H1 (cell line): Measurements from ENCODE around the gene FOXE1. TPM values are rescaled to one million over a fixed set of nuclear protein-coding genes. Genes with fewer than 3 reads are reported as not detected.

Experiments used
- CTCF ChIA-PET: fragments of 300-600 bp; sonication (Branson Sonifier 250); formaldehyde crosslinking; loops from one replicate; lab custom pipeline; 2021; ENCODE audit not compliant: partially characterized antibody; lab: Charles Lee
- POLR2A ChIA-PET: fragments of 300-600 bp; sonication (Branson Sonifier 250); formaldehyde crosslinking; loops from one replicate; lab custom pipeline; 2021; ENCODE audit warnings: inconsistent platforms; ENCODE audit not compliant: partially characterized antibody; lab: Charles Lee
- DNase-seq, 2 experiments: peaks; one replicate each; pipeline versions ENCODE4 v3.0.0 to v3.0.0-alpha.2; 2010 to 2022; ENCODE audit warnings: low spot score in 2 of 2, low read depth in 1 of 2, mixed read lengths in 1 of 2
- FAIRE-seq: peaks from 2 replicates; lab custom pipeline; 2011; peaks lifted over from hg19 to GRCh38; lab: Jason Lieb, UNC
- H2AFZ ChIP-seq: 2 replicates; pipeline ENCODE4 v1.8.1; 2012; ENCODE audit warnings: low read length, inconsistent platforms
- H2AK5ac ChIP-seq: 2 replicates; pipeline ENCODE4 v1.6.1; 2013; ENCODE audit warnings: low read depth, low read length
- H2BK120ac ChIP-seq: replicated peaks from 2 replicates; pipeline ENCODE3; 2013; ENCODE audit warnings: low read depth, low read length, inconsistent platforms
- H2BK12ac ChIP-seq: 2 replicates; pipeline ENCODE4 v1.6.1; 2013; ENCODE audit warnings: low read depth, low read length
- H2BK15ac ChIP-seq: 2 replicates; pipeline ENCODE4 v1.6.1; 2013; ENCODE audit warnings: low read length
- H2BK20ac ChIP-seq: 2 replicates; pipeline ENCODE4 v1.6.1; 2013; ENCODE audit warnings: low read length
- H2BK5ac ChIP-seq: 2 replicates; pipeline ENCODE4 v1.6.1; 2013; ENCODE audit warnings: low read depth, low read length
- H3K14ac ChIP-seq: 2 replicates; pipeline ENCODE4 v1.6.1; 2013; ENCODE audit warnings: inconsistent platforms; ENCODE audit not compliant: insufficient read length
- H3K18ac ChIP-seq: 2 replicates; pipeline ENCODE4 v1.6.1; 2013; ENCODE audit warnings: low read length; ENCODE audit errors: extremely low read depth
- H3K23ac ChIP-seq: 2 replicates; pipeline ENCODE4 v1.6.1; 2013; ENCODE audit warnings: inconsistent platforms; ENCODE audit not compliant: insufficient read length
- H3K23me2 ChIP-seq: 2 replicates; pipeline ENCODE4 v1.6.1; 2013; ENCODE audit warnings: low read depth, low read length
- H3K27ac ChIP-seq: 2 replicates; pipeline ENCODE4 v1.6.1; 2011; ENCODE audit warnings: low read depth, low read length, inconsistent platforms
- H3K27me3 ChIP-seq, 4 experiments: replicated peaks in 1 of 4; 1 replicate in 1 of 4; 2 replicates in 3 of 4; pipeline versions ENCODE4 v1.6.1 to v1.8.1; 2011 to 2013; ENCODE audit warnings: low read length in 3 of 4, mild to moderate bottlenecking in 3 of 4, inconsistent platforms in 2 of 4, mixed read lengths in 2 of 4, moderate library complexity in 1 of 4; ENCODE audit not compliant: control insufficient read depth in 3 of 4, insufficient read depth in 3 of 4; ENCODE audit errors: extremely low read depth in 1 of 4
- H3K36me3 ChIP-seq, 4 experiments: 2 replicates each; pipeline versions ENCODE4 v1.6.1 to v1.8.1; 2011 to 2013; ENCODE audit warnings: mild to moderate bottlenecking in 4 of 4, low read length in 3 of 4, moderate library complexity in 2 of 4, control low read depth in 1 of 4, inconsistent platforms in 1 of 4; ENCODE audit not compliant: insufficient read depth in 4 of 4, control insufficient read depth in 2 of 4
- H3K4ac ChIP-seq: replicated peaks from 2 replicates; pipeline ENCODE3; 2013; ENCODE audit warnings: low read length, low read depth, mixed read lengths, inconsistent platforms; ENCODE audit not compliant: insufficient read length
- H3K4me1 ChIP-seq, 4 experiments: replicated peaks in 1 of 4; 1 replicate in 1 of 4; 2 replicates in 3 of 4; pipeline versions ENCODE4 v1.6.1 to v1.8.1; 2011 to 2013; ENCODE audit warnings: low read length in 3 of 4, inconsistent platforms in 2 of 4, mixed read lengths in 1 of 4; ENCODE audit not compliant: insufficient read depth in 4 of 4, control insufficient read depth in 3 of 4
- H3K4me2 ChIP-seq, 2 experiments: 2 replicates each; pipeline versions ENCODE4 v1.6.1 to v1.8.1; 2011 to 2013; ENCODE audit warnings: low read depth in 2 of 2, low read length in 2 of 2, control low read depth in 1 of 2, inconsistent platforms in 1 of 2, mild to moderate bottlenecking in 1 of 2; ENCODE audit not compliant: insufficient read depth in 1 of 2
- H3K4me3 ChIP-seq, 4 experiments: fragments of 200-600, 300-600 bp in 1 of 4; sonication (generic), shearing (Covaris generic), sonication (Bioruptor Twin) in 1 of 4; 2 replicates each; pipeline versions ENCODE4 v1.5.1 to v1.8.1; 2011 to 2016; ENCODE audit warnings: low read length in 4 of 4, low read depth in 3 of 4, control low read depth in 2 of 4, inconsistent platforms in 2 of 4, mild to moderate bottlenecking in 2 of 4, mixed read lengths in 1 of 4, moderate library complexity in 1 of 4; ENCODE audit not compliant: insufficient read depth in 2 of 4; ENCODE audit errors: extremely low read depth in 1 of 4
- H3K56ac ChIP-seq: replicated peaks from 2 replicates; pipeline ENCODE3; 2013; ENCODE audit warnings: low read depth, mild to moderate bottlenecking, mixed read lengths, low read length, inconsistent platforms; ENCODE audit not compliant: insufficient read length
- H3K79me1 ChIP-seq: 2 replicates; pipeline ENCODE4 v1.6.1; 2013; ENCODE audit warnings: low read depth, low read length, control low read depth
- H3K79me2 ChIP-seq, 2 experiments: 2 replicates each; pipeline versions ENCODE4 v1.6.1 to v1.8.1; 2012 to 2013; ENCODE audit warnings: low read length in 2 of 2, mild to moderate bottlenecking in 2 of 2, inconsistent platforms in 1 of 2; ENCODE audit not compliant: insufficient read depth in 2 of 2, control insufficient read depth in 1 of 2
- H3K9ac ChIP-seq, 4 experiments: replicated peaks in 1 of 4; 1 replicate in 1 of 4; 2 replicates in 3 of 4; pipeline versions ENCODE4 v1.6.1 to v1.8.1; 2011 to 2013; ENCODE audit warnings: low read depth in 3 of 4, low read length in 3 of 4, control low read depth in 2 of 4, mild to moderate bottlenecking in 2 of 4, moderate library complexity in 2 of 4, inconsistent platforms in 1 of 4; ENCODE audit errors: extremely low read depth in 1 of 4
- H3K9me3 ChIP-seq, 2 experiments: 2 replicates each; pipeline versions ENCODE4 v1.6.1 to v1.8.1; 2012 to 2013; ENCODE audit warnings: mild to moderate bottlenecking in 2 of 2, moderate library complexity in 2 of 2, control low read depth in 1 of 2, inconsistent platforms in 1 of 2, low read depth in 1 of 2, low read length in 1 of 2, mixed read lengths in 1 of 2; ENCODE audit not compliant: insufficient read depth in 2 of 2
- H4K20me1 ChIP-seq, 2 experiments: replicated peaks in 1 of 2; 2 replicates each; pipeline versions ENCODE3 to v1.8.1; 2011 to 2013; ENCODE audit warnings: inconsistent platforms in 2 of 2, low read length in 2 of 2, mild to moderate bottlenecking in 1 of 2; ENCODE audit not compliant: insufficient read depth in 2 of 2, control insufficient read depth in 1 of 2
- H4K5ac ChIP-seq: 2 replicates; pipeline ENCODE4 v1.6.1; 2013; ENCODE audit warnings: low read length, low read depth, mixed read lengths, inconsistent platforms; ENCODE audit not compliant: insufficient read length
- H4K8ac ChIP-seq: 2 replicates; pipeline ENCODE4 v1.8.0; 2013; ENCODE audit warnings: mild to moderate bottlenecking, moderate library complexity, low read length, inconsistent platforms; ENCODE audit not compliant: insufficient read depth; ENCODE audit errors: extremely low read depth
- H4K91ac ChIP-seq: replicated peaks from 2 replicates; pipeline ENCODE3; 2013; ENCODE audit warnings: low read length, mixed read lengths, inconsistent platforms; ENCODE audit not compliant: insufficient read length
- CBX5 ChIP-seq: fragments of 300-800, 300-1000 bp; sonication (generic); IDR thresholded peaks from 2 replicates; pipeline ENCODE4 v1.7.1; 2016; ENCODE audit warnings: antibody characterized with exemption, low read length, low read depth
- CTCF ChIP-seq, 3 experiments: IDR thresholded peaks; 1 replicate in 2 of 3; 2 replicates in 1 of 3; pipeline versions ENCODE4 v1.5.1 to v1.6.1; 2011; ENCODE audit warnings: low read length in 3 of 3, mild to moderate bottlenecking in 3 of 3, inconsistent platforms in 2 of 3, low read depth in 1 of 3, moderate library complexity in 1 of 3; ENCODE audit not compliant: insufficient read depth in 1 of 3; ENCODE audit errors: control extremely low read depth in 1 of 3
- EP300 ChIP-seq, 2 experiments: IDR thresholded peaks; 1 replicate in 1 of 2; 2 replicates in 1 of 2; pipeline ENCODE4 v1.6.1; 2011 to 2012; ENCODE audit warnings: low read depth in 2 of 2, low read length in 2 of 2, mild to moderate bottlenecking in 2 of 2, borderline replicate concordance in 1 of 2, inconsistent platforms in 1 of 2, moderate library complexity in 1 of 2
- GTF2F1 ChIP-seq: IDR thresholded peaks from 2 replicates; pipeline ENCODE4 v1.6.1; 2012; ENCODE audit warnings: low read depth, low read length, improper control_type of control experiment, borderline replicate concordance
- JUN ChIP-seq: IDR thresholded peaks from 2 replicates; pipeline ENCODE4 v1.6.1; 2011; ENCODE audit warnings: low read depth, mild to moderate bottlenecking, improper control_type of control experiment, low read length
- MAFK ChIP-seq: IDR thresholded peaks from 2 replicates; pipeline ENCODE4 v1.6.1; 2012; ENCODE audit warnings: low read depth, mild to moderate bottlenecking, improper control_type of control experiment, low read length
- NANOG ChIP-seq: IDR thresholded peaks from 2 replicates; pipeline ENCODE4 v1.6.1; 2011; ENCODE audit warnings: low read length, low read depth, mild to moderate bottlenecking, inconsistent platforms; ENCODE audit not compliant: insufficient read depth, poor library complexity, severe bottlenecking
- POU5F1 ChIP-seq: IDR thresholded peaks from 2 replicates; pipeline ENCODE4 v1.6.1; 2011; ENCODE audit warnings: low read depth, mild to moderate bottlenecking, low read length, moderate library complexity
- SIX5 ChIP-seq: IDR thresholded peaks from 2 replicates; pipeline ENCODE4 v1.6.1; 2011; ENCODE audit warnings: mild to moderate bottlenecking, low read depth, low read length
- SP2 ChIP-seq: IDR thresholded peaks from 2 replicates; pipeline ENCODE4 v1.6.1; 2012; ENCODE audit warnings: mild to moderate bottlenecking, low read length, inconsistent platforms
- TAF1 ChIP-seq: IDR thresholded peaks from 2 replicates; pipeline ENCODE4 v1.6.1; 2011; ENCODE audit warnings: mild to moderate bottlenecking, low read depth, low read length
- TEAD4 ChIP-seq: IDR thresholded peaks from 2 replicates; pipeline ENCODE4 v1.6.1; 2012; ENCODE audit warnings: low read depth, low read length, inconsistent platforms, mixed read lengths
- WGBS, 2 experiments: shearing (Covaris generic) in 1 of 2; methylation state at CpG; one replicate each; pipeline versions ENCODE4 v1.1.6 to v1.1.7; 2013 to 2015; ENCODE audit warnings: low lambda C conversion rate in 2 of 2, mixed read lengths in 2 of 2, inconsistent platforms in 1 of 2, low coverage in 1 of 2, missing lambda C conversion rate in 1 of 2; ENCODE audit not compliant: insufficient replicate concordance in 2 of 2, insufficient coverage in 1 of 2, insufficient read length in 1 of 2; ENCODE audit errors: extremely low coverage in 1 of 2, missing lambda C conversion rate in 1 of 2; 5-methylcytosine and 5-hydroxymethylcytosine counted together
- polyA plus RNA-seq, 7 experiments: library from polyadenylated mRNA; depleted of rRNA in 3 of 7; stranded (reverse) in 5 of 7; unstranded in 2 of 7; fragments of >200 nt in 5 of 7; fragments of 200-250 nt in 2 of 7; gene quantifications; 1 replicate in 5 of 7; 2 replicates in 1 of 7; 4 replicates in 1 of 7; pipeline versions ENCODE4 v1.2.1 to v1.2.3, GENCODE V29; 2011 to 2013; ENCODE audit warnings: missing spikeins in 2 of 7, mixed read lengths in 2 of 7
- total RNA-seq: library from RNA; stranded (reverse); fragmentation: NEBNext Ultra II Directional; extraction: Animal tissue kit (Norgen Biotek cat#: 25700); gene quantifications from 2 replicates; pipeline ENCODE4 v1.2.1, GENCODE V29; 2021

Gene FOXE1
- total and polyA plus RNA-seq, 2 of the 8 experiments (the other 6 are each of a cell fraction or from before 2014, with no cell fraction given) = 0.03 TPM; not detected in 1

GRCh38 chr9:97848215-97848479 is 4.9 kb upstream of the FOXE1 start:
- Histone ChIP-seq H2BK15ac (no peak overlapping the region), H2BK5ac (no peak overlapping the region), H3K14ac (no peak overlapping the region), H3K27ac (no peak overlapping the region), H3K18ac (no peak overlapping the region), H3K36me3 (no peaks in the 10 kb centered on the region), H2BK12ac (no peak overlapping the region), H3K56ac (no peak overlapping the region), H3K23me2 (peaks cover 10% of the 10 kb centered on the region; the same call in 1 of the 2 replicates), H4K20me1 (peaks cover 7 to 13% of the 10 kb centered on the region in 2 experiments), H4K5ac (no peak overlapping the region), H3K4me1 (peaks cover 5 to 20% (median 13%) of the 10 kb centered on the region in 4 experiments), H4K91ac (no peak overlapping the region), H2AK5ac (no peak overlapping the region), H3K23ac (no peak overlapping the region), H2BK120ac (no peak overlapping the region), H3K9me3 (no peaks in the 10 kb centered on the region), H2AFZ (no peak overlapping the region; the same call in 1 of the 2 replicates), H3K4ac (no peak overlapping the region), H3K27me3 (peaks cover 72 to 81% (median 78%) of the 10 kb centered on the region in 4 experiments), H3K9ac (no peak overlapping the region), H2BK20ac (no peak overlapping the region), H3K79me2 (no peaks in the 10 kb centered on the region), H3K4me2 (peak overlapping the region; percentile 59 to 86), H3K79me1 (no peaks in the 10 kb centered on the region), H4K8ac (peak overlapping the region; percentile 87; the same call in 1 of the 2 replicates), H3K4me3 (peak overlapping the region in 3 of 4 experiments; percentile 27 to 59 (median 33); a peak in 5 of 8 replicates)
- POLR2A ChIA-PET = interaction anchor here (1.4 to 1.7 kb wide), 2 partner anchors 9 to 159 kb away, joined by 4 to 9 read pairs; no protein-coding TSS in a partner anchor
- peak; percentile 19 for FAIRE-seq
- WGBS, 2 experiments = 10% methylated on average over 6 of the region's 7 CpGs; no CpG with 5 or more reads in 1 of the 2 experiments
- CTCF ChIA-PET = interaction anchor here (0.9 to 4.6 kb wide), 10 partner anchors 11 to 148 kb away, joined by 3 to 27 read pairs (median 4); no protein-coding TSS in a partner anchor
- no peak for DNase-seq
- TF ChIP-seq MAFK (no peak), POU5F1 (no peak), JUN (no peak), SIX5 (no peak), GTF2F1 (no peak), SP2 (no peak), CTCF (IDR thresholded peaks at IDR 0.05; ENCODE audit: control extremely low read depth in 1 of 3, insufficient read depth in 1 of 3, low read depth in 1 of 3, low read length in 3 of 3) (peak in 1 of 3 experiments; percentile 44; a peak in 1 of 4 replicates), NANOG (no peak), CBX5 (no peak), EP300 (IDR thresholded peaks at IDR 0.05; ENCODE audit: borderline replicate concordance in 1 of 2, low read depth in 2 of 2, low read length in 2 of 2) (no peak), TEAD4 (no peak), TAF1 (no peak)
